HG03060 (cell line): ENCODE measurements around the gene ATP2A3.

Experiments used
- ATAC-seq: cut with Tn5 transposase; IDR thresholded peaks from one replicate; pipeline ENCODE4 v1.9.1; 2021; ENCODE audit warnings: low read depth, moderate number of reproducible peaks; ENCODE audit not compliant: unreplicated experiment

Gene ATP2A3

GRCh38 chr17:3915995-3916696 lies 48.1 kb downstream of the ATP2A3 start, which contains the start of gene P2RX1:
TSS of gene P2RX1 (minus strand) at chr17:3916465. CDS start at chr17:3916225, 240 bp downstream.
- no peak for ATAC-seq

- ATAC-seq, result no peak
Measured at GRCh38 chr17:3915581-3915994, 48.6 kb downstream of the ATP2A3 start.

GRCh38 chr17:3914312-3914670 lies 49.9 kb downstream of the ATP2A3 start:
- no peak for ATAC-seq

GRCh38 chr17:3913531-3914311 lies 50.5 kb downstream of the ATP2A3 start:
- ATAC-seq, result no peak

- no peak for ATAC-seq
Measured at GRCh38 chr17:3912827-3913226, 51.4 kb downstream of the ATP2A3 start.

GRCh38 chr17:3911271-3912053 lies 52.8 kb downstream of the ATP2A3 start:
- peak; percentile 42 for ATAC-seq

GRCh38 chr17:3910420-3911270 lies 53.6 kb downstream of the ATP2A3 start:
- no peak for ATAC-seq

- no peak for ATAC-seq
Measured at GRCh38 chr17:3909257-3909656, 55.0 kb downstream of the ATP2A3 start.

GRCh38 chr17:3907483-3908216 lies 56.6 kb downstream of the ATP2A3 start:
- ATAC-seq, result no peak

GRCh38 chr17:3906881-3907280 lies 57.4 kb downstream of the ATP2A3 start:
- ATAC-seq, result no peak

GRCh38 chr17:3905017-3905520 lies 59.2 kb downstream of the ATP2A3 start:
- peak; percentile 53 for ATAC-seq

GRCh38 chr17:3904501-3904900 lies 59.7 kb downstream of the ATP2A3 start:
- ATAC-seq, result peak; percentile 13

GRCh38 chr17:3903881-3904290 lies 60.4 kb downstream of the ATP2A3 start:
- ATAC-seq, result no peak

GRCh38 chr17:3903051-3903825 lies 61.0 kb downstream of the ATP2A3 start:
- ATAC-seq, result no peak

- no peak for ATAC-seq
Measured at GRCh38 chr17:3900646-3901045, 63.6 kb downstream of the ATP2A3 start.

- no peak for ATAC-seq
Measured at GRCh38 chr17:3897731-3898130, 66.5 kb downstream of the ATP2A3 start.

- ATAC-seq, result no peak
Measured at GRCh38 chr17:3896968-3897235, 67.3 kb downstream of the ATP2A3 start.

GRCh38 chr17:3896108-3896967 lies 67.9 kb downstream of the ATP2A3 start:
- ATAC-seq, result no peak
